GM12878 (cell line): ENCODE data around the gene TSEN34. TPM values are rescaled to one million over a fixed set of nuclear protein-coding genes. Genes with fewer than 3 reads are reported as not detected.
"Not testable (repeated sequence)": the region's sequence is repeated elsewhere in the genome, so short reads cannot be mapped to it uniquely, and the experiment has no call there.

Source experiments
- ATAC-seq: fragments of 200-7000 bp; cut with Tn5 transposase; 3 replicates; pipeline ENCODE4 v1.9.1; 2020; ENCODE audit warnings: mild to moderate bottlenecking, moderate library complexity
- BruUV-seq: library from RNA; stranded (reverse); fragments of 400-500 nt; replicated peaks from 2 replicates; lab custom pipeline; 2021; lab: Mats Ljungman, UMichigan
- CTCF ChIA-PET: fragments of 300-600 bp; sonication (Branson Sonifier 250); formaldehyde crosslinking; extraction: SDS; loops from one replicate; lab custom pipeline; 2021; ENCODE audit warnings: inconsistent platforms; lab: Yijun Ruan, JAX
- POLR2A ChIA-PET: fragments of 350-600 bp; formaldehyde crosslinking; extraction: SDS; loops from one replicate; lab custom pipeline; 2021; ENCODE audit warnings: inconsistent platforms; lab: Charles Lee
- RAD21 ChIA-PET: fragments of 300-600 bp; sonication (Branson Sonifier 250); formaldehyde crosslinking; loops from one replicate; lab custom pipeline; 2023; ENCODE audit warnings: antibody characterized with exemption; ENCODE audit not compliant: unreplicated experiment; lab: Charles Lee
- SMC1A ChIA-PET: fragments of 300-600 bp; sonication (Branson Sonifier 250); formaldehyde crosslinking; loops from one replicate; lab custom pipeline; 2023; ENCODE audit not compliant: unreplicated experiment, uncharacterized antibody; lab: Charles Lee
- DNase-seq: peaks from one replicate; pipeline ENCODE4 v3.0.0-alpha.2; 2011; ENCODE audit warnings: low read depth, low spot score
- FAIRE-seq: peaks from 3 replicates; lab custom pipeline; 2011; peaks lifted over from hg19 to GRCh38; lab: Jason Lieb, UNC
- H2AFZ ChIP-seq: 2 replicates; pipeline ENCODE4 v1.6.0; 2011; ENCODE audit warnings: low read depth, low read length, control low read depth; ENCODE audit not compliant: control insufficient read depth
- H3K27ac ChIP-seq: 2 replicates; pipeline ENCODE4 v1.5.1; 2011; ENCODE audit warnings: control low read depth; ENCODE audit not compliant: control insufficient read depth, insufficient read depth
- H3K27me3 ChIP-seq, 2 experiments: replicated peaks in 1 of 2; 2 replicates each; pipeline versions ENCODE4 v1.6.0 to v1.6.1; 2011; ENCODE audit warnings: low read length in 1 of 2; ENCODE audit not compliant: control insufficient read depth in 2 of 2, insufficient read depth in 2 of 2
- H3K36me3 ChIP-seq, 2 experiments: 2 replicates each; pipeline ENCODE4 v1.5.1; 2011; ENCODE audit warnings: low read length in 1 of 2; ENCODE audit not compliant: control insufficient read depth in 2 of 2, insufficient read depth in 2 of 2
- H3K4me1 ChIP-seq: 2 replicates; pipeline ENCODE4 v1.6.1; 2011; ENCODE audit warnings: mild to moderate bottlenecking, low read length, moderate library complexity, mixed read lengths; ENCODE audit not compliant: control insufficient read depth, insufficient read depth
- H3K4me2 ChIP-seq: 2 replicates; pipeline ENCODE4 v1.6.0; 2011; ENCODE audit warnings: control low read depth; ENCODE audit not compliant: control insufficient read depth, insufficient read depth
- H3K4me3 ChIP-seq: fragments of 200-600 bp; sonication (generic); 2 replicates; pipeline ENCODE4 v1.5.1; 2016
- H3K79me2 ChIP-seq: 2 replicates; pipeline ENCODE4 v1.6.0; 2011; ENCODE audit warnings: low read length; ENCODE audit not compliant: control insufficient read depth, insufficient read depth
- H3K9ac ChIP-seq: 2 replicates; pipeline ENCODE4 v1.8.0; 2011; ENCODE audit warnings: low read length, control low read depth, mixed read lengths; ENCODE audit not compliant: control insufficient read depth, insufficient read depth
- H3K9me3 ChIP-seq: replicated peaks from 3 replicates; pipeline ENCODE4 v1.5.1; 2011; ENCODE audit warnings: mild to moderate bottlenecking, low read length; ENCODE audit not compliant: control insufficient read depth, insufficient read depth
- H4K20me1 ChIP-seq: 2 replicates; pipeline ENCODE4 v1.6.0; 2011; ENCODE audit not compliant: control insufficient read depth, insufficient read depth
- WGBS: methylation state at CpG from one replicate; pipeline ENCODE4 v1.1.6; 2016; ENCODE audit warnings: low lambda C conversion rate; ENCODE audit not compliant: insufficient replicate concordance, insufficient coverage; ENCODE audit errors: missing lambda C conversion rate; 5-methylcytosine and 5-hydroxymethylcytosine counted together
- in situ Hi-C: fragments of 300-500 bp; cut with MboI; formaldehyde crosslinking; loops from 9 replicates; pipeline ENCODE4 v1.14.3; 2018; ENCODE audit warnings: mixed read lengths
- intact Hi-C: fragments of 100-400 bp; cut with micrococcal nuclease; formaldehyde crosslinking; loops from one replicate; pipeline ENCODE4 v1.14.2; 2022; ENCODE audit not compliant: unreplicated experiment
- polyA plus RNA-seq, 11 experiments: library from polyadenylated mRNA; depleted of rRNA in 4 of 11; unstranded in 6 of 11; stranded (reverse) in 5 of 11; fragments of >200 nt; fragmentation: Nextera tagmentation in 4 of 11; fragmentation: Illumina TruSeq in 1 of 11; extraction: Ambion mirVana in 4 of 11; extraction: Trizol in 1 of 11; gene quantifications; 1 replicate in 1 of 11; 2 replicates in 10 of 11; pipeline versions ENCODE4 v1.2.1 to v1.2.3, GENCODE V29; 2011 to 2016; ENCODE audit warnings: inconsistent platforms in 2 of 11, missing spikeins in 2 of 11, low read depth in 1 of 11
- total RNA-seq, 4 experiments: library from RNA; depleted of rRNA in 3 of 4; stranded (reverse); fragments of >200 nt in 3 of 4; fragmentation: Illumina TruSeq in 1 of 4; extraction: Trizol in 1 of 4; gene quantifications; 2 replicates each; pipeline versions ENCODE4 v1.2.1 to v1.2.3, GENCODE V29; 2013 to 2021
- TF ChIP-seq, protein P1 (sequence below): fragments of 450-650 bp; IDR thresholded peaks from 2 replicates; pipeline ENCODE4 v1.6.1; 2014; ENCODE audit warnings: mild to moderate bottlenecking

The TSEN34 gene
- total and polyA plus RNA-seq, 10 of the 15 experiments (the other 5 are each of a cell fraction or from before 2014, with no cell fraction given) = 1.0 to 35.9 (median 16.8) TPM

GRCh38 chr19:54216869-54217268, 25.8 kb downstream of the TSEN34 start:
- TF ChIP-seq, protein P1, sequence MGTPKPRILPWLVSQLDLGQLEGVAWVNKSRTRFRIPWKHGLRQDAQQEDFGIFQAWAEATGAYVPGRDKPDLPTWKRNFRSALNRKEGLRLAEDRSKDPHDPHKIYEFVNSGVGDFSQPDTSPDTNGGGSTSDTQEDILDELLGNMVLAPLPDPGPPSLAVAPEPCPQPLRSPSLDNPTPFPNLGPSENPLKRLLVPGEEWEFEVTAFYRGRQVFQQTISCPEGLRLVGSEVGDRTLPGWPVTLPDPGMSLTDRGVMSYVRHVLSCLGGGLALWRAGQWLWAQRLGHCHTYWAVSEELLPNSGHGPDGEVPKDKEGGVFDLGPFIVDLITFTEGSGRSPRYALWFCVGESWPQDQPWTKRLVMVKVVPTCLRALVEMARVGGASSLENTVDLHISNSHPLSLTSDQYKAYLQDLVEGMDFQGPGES = no peak
- SMC1A ChIA-PET = no interaction called here
- no peaks in the 10 kb centered on the region for H3K9me3 ChIP-seq
- RAD21 ChIA-PET = no interaction called here
- DNase-seq (no peak), FAIRE-seq (no peak), ATAC-seq (no peak)
- CTCF ChIA-PET = no interaction called here
- H3K4me3 ChIP-seq = no peak overlapping the region
- intact Hi-C loops = no loop called here
- POLR2A ChIA-PET = no interaction called here
- in situ Hi-C loops = no loop called here
- H3K9ac ChIP-seq = no peak overlapping the region
- H3K36me3 ChIP-seq = no peaks in the 10 kb centered on the region
- H3K4me2 ChIP-seq = no peak overlapping the region
- no peaks in the 10 kb centered on the region for H4K20me1 ChIP-seq
- WGBS = 66% methylated on average over 8 of the region's 9 CpGs
- H3K27me3 ChIP-seq = no peaks in the 10 kb centered on the region
- no peak overlapping the region for H2AFZ ChIP-seq
- H3K79me2 ChIP-seq = no peaks in the 10 kb centered on the region
- BruUV-seq = no TSS peak
- H3K4me1 ChIP-seq = no peaks in the 10 kb centered on the region
- no peak overlapping the region for H3K27ac ChIP-seq

- H3K9ac ChIP-seq, intact Hi-C loops, BruUV-seq, H3K36me3 ChIP-seq, H3K4me2 ChIP-seq, RAD21 ChIA-PET, in situ Hi-C loops, ATAC-seq, H4K20me1 ChIP-seq, SMC1A ChIA-PET, H3K27me3 ChIP-seq, CTCF ChIA-PET, H2AFZ ChIP-seq, POLR2A ChIA-PET, H3K27ac ChIP-seq, H3K4me1 ChIP-seq, H3K79me2 ChIP-seq, H3K9me3 ChIP-seq, H3K4me3 ChIP-seq, FAIRE-seq, DNase-seq: not testable (repeated sequence)
- WGBS = 37% methylated on average over 14 of the region's 20 CpGs
Observed at GRCh38 chr19:54217517-54218247, 26.6 kb downstream of the TSEN34 start.
